WERI-Rb-1 (cell line): ENCODE measurements around the gene PAQR6.

Experiments
- DNase-seq: peaks from one replicate; pipeline ENCODE4 v3.0.0-alpha.2; 2020
- H3K27ac ChIP-seq: fragments of 250-450 bp; sonication (Bioruptor Pico); 2 replicates; pipeline ENCODE4 v1.5.1; 2020; ENCODE audit warnings: mild to moderate bottlenecking, moderate library complexity
- H3K27me3 ChIP-seq: fragments of 250-450 bp; sonication (Bioruptor Pico); 2 replicates; pipeline ENCODE4 v1.5.1; 2021; ENCODE audit warnings: mild to moderate bottlenecking, low read depth, moderate library complexity; ENCODE audit not compliant: insufficient read depth, severe bottlenecking
- H3K36me3 ChIP-seq: fragments of 250-450 bp; sonication (Bioruptor Pico); 2 replicates; pipeline ENCODE4 v1.5.1; 2020; ENCODE audit warnings: mild to moderate bottlenecking, moderate library complexity
- H3K4me3 ChIP-seq: 2 replicates; pipeline ENCODE4 v1.5.1; 2011; ENCODE audit warnings: low read depth, mild to moderate bottlenecking, control low read depth, low read length
- H3K9me3 ChIP-seq: fragments of 250-450 bp; sonication (Bioruptor Pico); 2 replicates; pipeline ENCODE4 v1.5.1; 2021; ENCODE audit warnings: mild to moderate bottlenecking, moderate library complexity; ENCODE audit not compliant: severe bottlenecking
- TF ChIP-seq, protein P1 (sequence below): IDR thresholded peaks from 2 replicates; pipeline ENCODE4 v1.5.1; 2011; ENCODE audit warnings: low read depth, mild to moderate bottlenecking, control low read depth, inconsistent platforms, low read length

The PAQR6 gene

DNA sequence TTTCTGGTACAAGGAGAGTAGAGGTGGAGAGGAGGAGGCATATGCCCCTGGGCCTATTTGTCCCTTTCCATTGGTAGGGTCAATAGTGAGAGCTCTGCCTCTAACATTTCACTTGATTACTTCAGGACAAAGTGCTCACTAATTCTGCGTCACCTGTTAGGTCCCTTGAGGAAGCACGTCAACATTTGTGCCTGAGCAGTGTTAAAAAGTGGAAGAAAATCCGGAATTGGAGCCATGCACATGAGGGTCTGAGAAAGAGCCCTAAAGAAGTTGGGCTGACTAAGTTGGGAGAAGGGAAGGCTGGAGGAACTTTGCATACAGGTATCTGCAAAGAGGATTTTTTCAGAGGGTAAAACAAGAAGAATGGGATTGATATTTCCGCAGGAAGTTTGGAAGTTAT is 52.0 kb downstream of the PAQR6 start:
- no peak for DNase-seq
- Histone ChIP-seq H3K27ac (no peak overlapping the region), H3K27me3 (no peaks in the 10 kb centered on the region), H3K36me3 (peaks cover 43% of the 10 kb centered on the region), H3K9me3 (no peaks in the 10 kb centered on the region), H3K4me3 (no peak overlapping the region)
- TF ChIP-seq, protein P1, sequence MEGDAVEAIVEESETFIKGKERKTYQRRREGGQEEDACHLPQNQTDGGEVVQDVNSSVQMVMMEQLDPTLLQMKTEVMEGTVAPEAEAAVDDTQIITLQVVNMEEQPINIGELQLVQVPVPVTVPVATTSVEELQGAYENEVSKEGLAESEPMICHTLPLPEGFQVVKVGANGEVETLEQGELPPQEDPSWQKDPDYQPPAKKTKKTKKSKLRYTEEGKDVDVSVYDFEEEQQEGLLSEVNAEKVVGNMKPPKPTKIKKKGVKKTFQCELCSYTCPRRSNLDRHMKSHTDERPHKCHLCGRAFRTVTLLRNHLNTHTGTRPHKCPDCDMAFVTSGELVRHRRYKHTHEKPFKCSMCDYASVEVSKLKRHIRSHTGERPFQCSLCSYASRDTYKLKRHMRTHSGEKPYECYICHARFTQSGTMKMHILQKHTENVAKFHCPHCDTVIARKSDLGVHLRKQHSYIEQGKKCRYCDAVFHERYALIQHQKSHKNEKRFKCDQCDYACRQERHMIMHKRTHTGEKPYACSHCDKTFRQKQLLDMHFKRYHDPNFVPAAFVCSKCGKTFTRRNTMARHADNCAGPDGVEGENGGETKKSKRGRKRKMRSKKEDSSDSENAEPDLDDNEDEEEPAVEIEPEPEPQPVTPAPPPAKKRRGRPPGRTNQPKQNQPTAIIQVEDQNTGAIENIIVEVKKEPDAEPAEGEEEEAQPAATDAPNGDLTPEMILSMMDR = no peak

DNA sequence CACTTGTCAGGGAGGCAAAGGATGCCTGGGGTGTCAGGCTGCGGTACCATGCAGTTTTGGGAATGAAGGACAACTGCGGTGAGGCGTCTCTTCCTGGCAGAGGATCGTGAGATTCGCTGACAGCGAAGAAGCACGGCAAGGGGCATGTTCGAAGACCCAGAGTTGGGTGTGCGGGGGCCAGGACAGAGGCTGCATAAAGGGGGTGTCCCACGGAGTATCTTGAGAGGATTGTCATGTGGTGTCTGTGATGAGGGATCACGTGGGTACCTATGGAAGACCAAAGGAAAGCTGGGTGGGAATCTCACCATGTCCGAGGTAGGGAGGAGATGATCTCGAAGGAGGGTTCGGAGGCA is 53.6 kb downstream of the PAQR6 start:
- H3K4me3 ChIP-seq = peak overlapping the region; percentile 88
- DNase-seq = no peak
- peaks cover 9% of the 10 kb centered on the region for H3K9me3 ChIP-seq
- TF ChIP-seq, protein P1 = no peak
- peak overlapping the region; percentile 31 for H3K27ac ChIP-seq
- H3K36me3 ChIP-seq = peaks cover 30% of the 10 kb centered on the region
- no peaks in the 10 kb centered on the region for H3K27me3 ChIP-seq

DNA sequence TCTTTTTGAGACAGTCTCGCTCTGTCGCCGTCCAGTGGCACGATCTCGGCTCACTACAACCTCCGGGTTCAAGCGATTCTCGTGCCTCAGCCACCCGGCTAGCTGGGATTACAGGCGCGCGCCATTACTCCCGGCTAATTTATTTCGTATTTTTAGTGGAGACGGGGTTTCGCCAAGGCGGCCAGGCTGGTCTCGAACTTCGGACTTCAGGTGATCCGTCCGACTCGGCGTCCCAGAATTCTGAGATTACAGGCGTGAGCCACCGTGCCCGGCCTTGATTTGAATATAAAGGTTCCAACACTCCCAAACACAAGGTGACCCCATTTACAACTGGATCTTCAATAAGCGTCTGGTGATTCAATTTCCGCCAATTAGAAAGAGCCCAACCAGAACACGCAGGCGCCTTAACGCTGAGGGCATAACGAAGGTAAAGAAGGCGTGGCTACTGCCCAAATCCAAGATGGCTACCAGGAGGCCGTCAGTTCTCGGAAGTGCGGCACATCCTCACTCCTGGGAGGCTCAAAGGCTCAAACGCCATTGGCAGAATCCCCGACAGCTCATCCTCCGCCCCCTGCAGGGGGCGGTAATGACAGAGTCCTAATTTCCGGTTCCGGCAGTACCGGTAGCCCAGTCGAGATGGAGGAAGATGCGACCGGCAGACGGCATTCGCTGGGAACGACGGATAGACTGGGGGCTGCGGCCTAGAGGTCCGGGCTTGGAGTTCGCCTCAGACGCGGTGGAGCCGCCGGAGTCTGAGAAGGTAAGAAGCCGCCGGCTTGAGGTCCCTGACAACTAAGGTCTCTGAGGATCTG is 54.2 kb downstream of the PAQR6 start, which contains the start of gene SLC25A44:
Gene SLC25A44 (plus strand): TSS at position 617 of the 812 bp plus-strand sequence. CDS start 5,744 bp downstream, outside the sequence.
- Histone ChIP-seq H3K4me3 (peak within 1 kb of the TSS; percentile 88), H3K36me3 (peaks cover 24% of the 10 kb centered on the region), H3K9me3 (peaks cover 9% of the 10 kb centered on the region), H3K27ac (peak within 1 kb of the TSS; percentile 75), H3K27me3 (no peaks in the 10 kb centered on the region)
- TF ChIP-seq, protein P1 = peak; percentile 69
- DNase-seq = peak; percentile 100
